ENCODE results near the gene RRP9.

DNA sequence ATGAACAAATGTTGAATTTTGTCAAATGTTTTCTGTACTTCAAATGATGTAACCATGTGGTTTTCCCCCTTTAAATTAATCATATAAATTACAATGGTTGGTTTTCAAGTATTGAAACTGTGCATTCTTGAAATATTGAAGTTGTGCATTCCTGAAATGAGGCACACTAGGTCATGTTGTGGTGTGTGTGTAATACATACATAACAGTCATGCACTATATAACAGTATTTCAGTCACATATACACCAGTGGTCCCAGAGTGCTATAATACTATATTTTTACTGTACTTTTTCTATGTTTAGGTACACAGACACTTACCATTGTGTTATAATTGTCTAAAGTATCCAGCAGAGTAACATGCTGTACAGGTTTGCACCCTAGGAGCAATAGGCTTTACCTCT is 55.3 kb downstream of the RRP9 start:
- TF ChIP-seq NR2F1 (conservative IDR thresholded peaks at IDR 0.05) (no peak), NRF1 (conservative IDR thresholded peaks at IDR 0.05; ENCODE audit: low read depth, low read length) (no peak), TARDBP (IDR thresholded peaks at IDR 0.05; ENCODE audit: borderline replicate concordance) (no peak), CHD4 (IDR thresholded peaks at IDR 0.05) (no peak), SMAD5 (IDR thresholded peaks at IDR 0.05; ENCODE audit: low read depth) (no peak), PML (IDR thresholded peaks at IDR 0.05; ENCODE audit: low read length) (no peak), ZNF384 (IDR thresholded peaks at IDR 0.05; ENCODE audit: borderline replicate concordance, low read depth, low read length) (no peak)
- TF ChIP-seq, protein P1, sequence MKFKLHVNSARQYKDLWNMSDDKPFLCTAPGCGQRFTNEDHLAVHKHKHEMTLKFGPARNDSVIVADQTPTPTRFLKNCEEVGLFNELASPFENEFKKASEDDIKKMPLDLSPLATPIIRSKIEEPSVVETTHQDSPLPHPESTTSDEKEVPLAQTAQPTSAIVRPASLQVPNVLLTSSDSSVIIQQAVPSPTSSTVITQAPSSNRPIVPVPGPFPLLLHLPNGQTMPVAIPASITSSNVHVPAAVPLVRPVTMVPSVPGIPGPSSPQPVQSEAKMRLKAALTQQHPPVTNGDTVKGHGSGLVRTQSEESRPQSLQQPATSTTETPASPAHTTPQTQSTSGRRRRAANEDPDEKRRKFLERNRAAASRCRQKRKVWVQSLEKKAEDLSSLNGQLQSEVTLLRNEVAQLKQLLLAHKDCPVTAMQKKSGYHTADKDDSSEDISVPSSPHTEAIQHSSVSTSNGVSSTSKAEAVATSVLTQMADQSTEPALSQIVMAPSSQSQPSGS (IDR thresholded peaks at IDR 0.05; ENCODE audit: low read length): no peak
- TF ChIP-seq, protein P2, sequence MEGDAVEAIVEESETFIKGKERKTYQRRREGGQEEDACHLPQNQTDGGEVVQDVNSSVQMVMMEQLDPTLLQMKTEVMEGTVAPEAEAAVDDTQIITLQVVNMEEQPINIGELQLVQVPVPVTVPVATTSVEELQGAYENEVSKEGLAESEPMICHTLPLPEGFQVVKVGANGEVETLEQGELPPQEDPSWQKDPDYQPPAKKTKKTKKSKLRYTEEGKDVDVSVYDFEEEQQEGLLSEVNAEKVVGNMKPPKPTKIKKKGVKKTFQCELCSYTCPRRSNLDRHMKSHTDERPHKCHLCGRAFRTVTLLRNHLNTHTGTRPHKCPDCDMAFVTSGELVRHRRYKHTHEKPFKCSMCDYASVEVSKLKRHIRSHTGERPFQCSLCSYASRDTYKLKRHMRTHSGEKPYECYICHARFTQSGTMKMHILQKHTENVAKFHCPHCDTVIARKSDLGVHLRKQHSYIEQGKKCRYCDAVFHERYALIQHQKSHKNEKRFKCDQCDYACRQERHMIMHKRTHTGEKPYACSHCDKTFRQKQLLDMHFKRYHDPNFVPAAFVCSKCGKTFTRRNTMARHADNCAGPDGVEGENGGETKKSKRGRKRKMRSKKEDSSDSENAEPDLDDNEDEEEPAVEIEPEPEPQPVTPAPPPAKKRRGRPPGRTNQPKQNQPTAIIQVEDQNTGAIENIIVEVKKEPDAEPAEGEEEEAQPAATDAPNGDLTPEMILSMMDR (IDR thresholded peaks at IDR 0.05 in 2 of 3, conservative IDR thresholded peaks at IDR 0.05 in 1 of 3; ENCODE audit: control insufficient read depth in 2 of 3, extremely low read depth in 1 of 3, insufficient read depth in 1 of 3, low read depth in 3 of 3, low read length in 3 of 3): no peak
